ENCODE data around the gene ZNF365. TPM values are rescaled to one million over a fixed set of nuclear protein-coding genes. Genes with fewer than 3 reads are reported as not detected.
A peak's percentile ranks its signal among the peaks of the same experiment; 100 is the strongest.
"Not testable (repeated sequence)": the region's sequence is repeated elsewhere in the genome, so short reads cannot be mapped to it uniquely, and the experiment has no call there.

ZNF365 gene
- total RNA-seq, 2 experiments from 2014 or later, result 0.23 to 0.35 TPM

GRCh38 chr10:62352356-62352970 lies 21.7 kb upstream of the ZNF365 start:
- no peak overlapping the region for H3K27ac Mint-ChIP-seq
- H3K27me3 Mint-ChIP-seq, result no peaks in the 10 kb centered on the region
- H3K4me3 Mint-ChIP-seq, result no peak overlapping the region
- CTCF ChIA-PET, result no interaction called here
- peaks cover 1% of the 10 kb centered on the region for H3K4me1 Mint-ChIP-seq
- POLR2A ChIA-PET, result no interaction called here
- peaks cover 6% of the 10 kb centered on the region for H3K9me3 Mint-ChIP-seq
- H3K36me3 Mint-ChIP-seq (ENCODE audit: low read depth), result peaks cover 3% of the 10 kb centered on the region
- DNase-seq, result no peak

DNA sequence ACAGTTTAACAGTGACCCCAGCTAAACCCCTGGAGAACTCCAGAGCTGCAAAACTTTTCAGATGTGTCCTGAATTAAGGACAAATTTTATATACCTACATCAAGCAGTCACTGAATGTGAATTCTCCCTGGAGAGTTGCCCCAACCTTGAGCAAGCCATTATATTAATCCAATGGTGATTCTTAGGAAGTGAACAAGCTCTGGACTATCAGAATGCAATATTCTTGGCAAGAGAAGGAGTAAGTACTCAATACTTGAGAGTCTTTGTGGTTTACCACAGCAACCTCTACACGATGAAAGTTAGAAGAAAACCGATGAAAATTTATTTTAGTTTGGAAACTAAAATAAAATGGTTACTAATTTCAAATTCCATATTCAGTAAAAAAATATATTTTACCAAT lies 19.3 kb upstream of the ZNF365 start:
- Mint-ChIP-seq H3K9me3 (peaks cover 6% of the 10 kb centered on the region), H3K27me3 (no peaks in the 10 kb centered on the region), H3K36me3 (ENCODE audit: low read depth) (peaks cover 3% of the 10 kb centered on the region), H3K27ac (no peak overlapping the region), H3K4me1 (peaks cover 1% of the 10 kb centered on the region), H3K4me3 (no peak overlapping the region)
- CTCF ChIA-PET, result no interaction called here
- POLR2A ChIA-PET, result no interaction called here
- DNase-seq, result no peak

GRCh38 chr10:62356447-62356846 lies 17.7 kb upstream of the ZNF365 start:
- Mint-ChIP-seq H3K27ac (no peak overlapping the region), H3K36me3 (ENCODE audit: low read depth) (no peaks in the 10 kb centered on the region), H3K27me3 (no peaks in the 10 kb centered on the region), H3K9me3 (peaks cover 2% of the 10 kb centered on the region), H3K4me1 (peaks cover 1% of the 10 kb centered on the region), H3K4me3 (no peak overlapping the region)
- POLR2A ChIA-PET, result no interaction called here
- CTCF ChIA-PET, result no interaction called here
- DNase-seq, result no peak

GRCh38 chr10:62358151-62358550 lies 16.0 kb upstream of the ZNF365 start:
- H3K9me3 Mint-ChIP-seq; CTCF ChIA-PET; H3K36me3 Mint-ChIP-seq (ENCODE audit: low read depth); H3K4me3 Mint-ChIP-seq; H3K27ac Mint-ChIP-seq; H3K27me3 Mint-ChIP-seq; H3K4me1 Mint-ChIP-seq; POLR2A ChIA-PET; DNase-seq: not testable (repeated sequence)

DNA sequence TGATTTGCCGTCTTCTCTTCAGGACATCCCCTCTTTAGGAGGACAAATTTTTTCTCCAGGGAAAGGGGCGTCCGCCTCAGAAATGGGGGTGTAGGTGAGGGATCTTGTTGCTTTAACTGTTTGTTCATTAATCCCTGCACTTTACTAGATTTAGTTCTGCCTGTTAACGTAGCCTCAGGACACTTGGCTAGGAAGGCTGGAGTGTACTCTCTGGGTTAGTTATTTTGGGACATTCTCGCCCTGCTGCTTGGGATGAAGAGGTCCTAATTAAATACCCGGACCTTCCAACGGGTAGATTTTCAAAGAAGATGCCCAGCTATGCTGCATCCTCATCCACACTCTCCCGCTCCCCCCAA lies 552 bp upstream of the ZNF365 start:
- ChIA-PET CTCF (interaction anchor here (0.6 to 1.4 kb wide), 3 partner anchors 50 to 536 kb away, joined by 3 to 4 read pairs (median 3); no protein-coding TSS in a partner anchor), POLR2A (interaction anchor here (1.0 kb wide), 1 partner anchor 11 kb away, joined by 5 read pairs; no protein-coding TSS in a partner anchor)
- H3K27me3 Mint-ChIP-seq, result peaks cover 41% of the 10 kb centered on the region
- no peaks in the 10 kb centered on the region for H3K36me3 Mint-ChIP-seq (ENCODE audit: low read depth)
- peak overlapping the region; percentile 68 for H3K4me3 Mint-ChIP-seq
- peaks cover 10% of the 10 kb centered on the region for H3K4me1 Mint-ChIP-seq
- H3K27ac Mint-ChIP-seq, result no peak overlapping the region
- no peaks in the 10 kb centered on the region for H3K9me3 Mint-ChIP-seq
- no peak for DNase-seq

DNA sequence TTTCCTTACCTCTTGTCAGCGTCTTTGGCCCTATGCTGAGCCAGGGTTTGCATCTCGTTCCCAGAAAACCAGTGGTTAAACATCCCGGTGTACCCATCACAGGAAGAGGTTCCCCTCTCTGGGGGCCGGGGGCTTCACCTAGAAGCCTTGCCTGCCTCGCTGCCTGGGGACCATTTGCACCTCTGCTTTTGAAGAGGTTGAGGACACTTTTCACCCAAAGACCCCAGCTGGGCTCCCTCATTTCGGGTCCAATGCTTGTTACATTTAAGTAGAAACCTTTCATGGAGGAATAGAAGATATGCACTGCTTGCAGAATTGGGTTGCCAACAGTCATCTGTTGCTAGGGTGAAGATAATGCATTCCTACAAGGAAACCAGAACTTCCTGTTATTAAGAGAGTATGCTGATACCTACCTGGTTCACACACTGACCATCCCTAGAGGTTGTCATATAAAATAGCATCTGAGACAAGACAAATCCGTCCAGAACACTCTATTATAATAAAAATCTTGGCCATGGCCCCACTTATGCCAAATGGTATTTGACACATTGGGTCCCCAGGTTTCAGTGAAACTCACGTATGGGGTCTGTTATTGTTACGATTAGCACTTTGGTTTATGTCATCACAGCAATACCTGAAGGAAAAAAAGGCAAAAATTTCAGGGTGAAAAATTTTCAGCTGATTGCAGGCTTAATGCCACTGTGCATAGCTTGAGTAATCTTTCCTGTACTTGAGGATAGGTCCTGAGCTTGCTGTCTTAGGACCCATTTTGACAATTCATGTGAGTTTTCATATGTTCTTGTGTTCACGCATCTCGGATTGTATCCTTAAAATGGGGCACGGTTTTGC lies 917 bp downstream of the ZNF365 start:
- Mint-ChIP-seq H3K27me3 (peaks cover 43% of the 10 kb centered on the region), H3K4me1 (peaks cover 10% of the 10 kb centered on the region), H3K4me3 (peak overlapping the region; percentile 63), H3K9me3 (no peaks in the 10 kb centered on the region), H3K27ac (no peak overlapping the region), H3K36me3 (ENCODE audit: low read depth) (no peaks in the 10 kb centered on the region)
- DNase-seq, result no peak
- POLR2A ChIA-PET, result no interaction called here
- CTCF ChIA-PET, result no interaction called here

- Mint-ChIP-seq H3K27ac (no peak overlapping the region), H3K4me1 (peaks cover 10% of the 10 kb centered on the region), H3K4me3 (no peak overlapping the region), H3K9me3 (no peaks in the 10 kb centered on the region), H3K36me3 (ENCODE audit: low read depth) (no peaks in the 10 kb centered on the region), H3K27me3 (peaks cover 51% of the 10 kb centered on the region)
- ChIA-PET CTCF (no interaction called here), POLR2A (no interaction called here)
- DNase-seq, result no peak
Observed at GRCh38 chr10:62376071-62377025, 2.2 kb downstream of the ZNF365 start.

DNA sequence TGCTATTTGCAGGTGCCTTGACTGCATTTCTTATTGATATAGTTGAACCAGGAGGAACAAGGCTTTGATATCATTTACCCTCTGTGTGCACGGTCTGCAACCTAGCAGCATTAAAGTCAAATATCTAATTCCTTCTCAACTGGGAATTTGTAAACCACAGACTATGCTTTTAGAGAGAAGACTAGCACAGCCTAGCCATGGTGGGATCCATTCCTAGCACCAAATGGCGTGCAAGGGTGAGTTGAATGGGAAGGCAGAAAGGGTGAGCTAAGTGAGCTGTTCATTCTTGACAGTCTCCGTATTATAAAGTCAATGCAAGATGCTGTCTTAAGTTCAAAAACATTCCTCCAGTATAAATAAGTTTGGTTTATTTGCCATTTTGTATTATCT lies 2.9 kb downstream of the ZNF365 start:
- H3K27ac Mint-ChIP-seq, result no peak overlapping the region
- ChIA-PET CTCF (no interaction called here), POLR2A (no interaction called here)
- H3K36me3 Mint-ChIP-seq (ENCODE audit: low read depth), result no peaks in the 10 kb centered on the region
- H3K27me3 Mint-ChIP-seq, result peaks cover 52% of the 10 kb centered on the region
- DNase-seq, result no peak
- H3K4me3 Mint-ChIP-seq, result no peak overlapping the region
- peaks cover 10% of the 10 kb centered on the region for H3K4me1 Mint-ChIP-seq
- H3K9me3 Mint-ChIP-seq, result no peaks in the 10 kb centered on the region

GRCh38 chr10:62377966-62378365 lies 3.8 kb downstream of the ZNF365 start:
- peaks cover 57% of the 10 kb centered on the region for H3K27me3 Mint-ChIP-seq
- H3K27ac Mint-ChIP-seq, result no peak overlapping the region
- H3K9me3 Mint-ChIP-seq, result peaks cover under 1% of the 10 kb centered on the region
- H3K4me3 Mint-ChIP-seq, result no peak overlapping the region
- no peak for DNase-seq
- POLR2A ChIA-PET, result no interaction called here
- peaks cover under 1% of the 10 kb centered on the region for H3K36me3 Mint-ChIP-seq (ENCODE audit: low read depth)
- CTCF ChIA-PET, result no interaction called here
- H3K4me1 Mint-ChIP-seq, result peaks cover 13% of the 10 kb centered on the region

DNA sequence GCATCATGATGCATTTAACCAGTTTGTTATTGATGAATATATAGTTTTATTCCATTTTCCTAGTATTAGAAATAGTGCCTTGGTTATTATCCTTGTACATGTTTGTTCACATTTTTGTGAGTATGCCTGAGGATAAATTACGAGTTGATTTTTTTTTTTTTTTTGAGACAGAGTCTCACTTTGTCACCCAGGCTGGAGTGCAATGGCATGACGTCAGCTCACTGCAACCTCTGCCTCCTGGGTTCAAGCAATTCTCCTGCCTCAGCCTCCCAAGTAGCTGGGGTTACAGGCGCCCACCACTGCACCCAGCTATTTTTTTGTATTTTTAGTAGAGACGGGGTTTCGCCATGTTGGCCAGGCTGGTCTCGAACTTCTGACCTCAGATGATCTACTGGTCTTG lies 4.7 kb downstream of the ZNF365 start:
- POLR2A ChIA-PET; H3K27ac Mint-ChIP-seq; H3K4me3 Mint-ChIP-seq; H3K9me3 Mint-ChIP-seq; H3K36me3 Mint-ChIP-seq (ENCODE audit: low read depth); DNase-seq: not testable (repeated sequence)
- Mint-ChIP-seq H3K4me1 (peaks cover 14% of the 10 kb centered on the region), H3K27me3 (peaks cover 56% of the 10 kb centered on the region)
- CTCF ChIA-PET, result interaction anchor here (0.7 kb wide), 1 partner anchor 353 kb away, joined by 4 read pairs; no protein-coding TSS in a partner anchor

DNA sequence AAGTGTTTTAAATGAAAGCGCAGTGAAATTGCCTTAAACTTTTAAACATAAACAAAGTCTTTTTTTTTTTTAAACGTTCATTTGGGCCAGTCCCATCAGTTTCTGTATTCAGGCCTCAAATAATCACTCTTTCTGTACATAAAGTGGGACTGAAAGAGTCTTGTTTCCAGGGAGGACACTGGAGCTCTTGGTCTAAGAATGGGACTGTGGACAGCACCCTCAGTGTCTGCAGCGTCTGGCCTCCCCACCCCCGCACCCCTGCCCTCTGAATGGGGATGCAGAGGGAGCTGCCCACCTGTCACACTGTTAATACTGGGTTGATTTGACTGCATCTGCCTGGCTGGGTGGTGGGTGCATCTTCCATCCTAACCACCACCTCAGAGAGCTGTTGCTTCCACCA lies 5.2 kb downstream of the ZNF365 start:
- peaks cover 2% of the 10 kb centered on the region for H3K9me3 Mint-ChIP-seq
- H3K27me3 Mint-ChIP-seq, result peaks cover 55% of the 10 kb centered on the region
- no peak overlapping the region for H3K4me3 Mint-ChIP-seq
- POLR2A ChIA-PET, result no interaction called here
- H3K36me3 Mint-ChIP-seq (ENCODE audit: low read depth), result peaks cover 4% of the 10 kb centered on the region
- H3K4me1 Mint-ChIP-seq, result peaks cover 18% of the 10 kb centered on the region
- CTCF ChIA-PET, result interaction anchor here (0.5 to 0.7 kb wide), 2 partner anchors 352 to 771 kb away, joined by 3 to 4 read pairs; no protein-coding TSS in a partner anchor
- no peak overlapping the region for H3K27ac Mint-ChIP-seq
- no peak for DNase-seq

- POLR2A ChIA-PET, result no interaction called here
- CTCF ChIA-PET, result interaction anchor here (0.5 kb wide), 1 partner anchor 770 kb away, joined by 3 read pairs; no protein-coding TSS in a partner anchor
- H3K4me3 Mint-ChIP-seq, result no peak overlapping the region
- H3K27ac Mint-ChIP-seq, result no peak overlapping the region
- H3K4me1 Mint-ChIP-seq, result peaks cover 21% of the 10 kb centered on the region
- H3K9me3 Mint-ChIP-seq, result peaks cover 2% of the 10 kb centered on the region
- DNase-seq, result no peak
- peaks cover 4% of the 10 kb centered on the region for H3K36me3 Mint-ChIP-seq (ENCODE audit: low read depth)
- H3K27me3 Mint-ChIP-seq, result peaks cover 50% of the 10 kb centered on the region
Observed at GRCh38 chr10:62380016-62380415, 5.8 kb downstream of the ZNF365 start.
